Smooth muscle cell (in vitro differentiated cells): ENCODE measurements around the gene SOBP. TPM values are rescaled to one million over a fixed set of nuclear protein-coding genes. Genes with fewer than 3 reads are reported as not detected.
A peak's percentile ranks its signal among the peaks of the same experiment; 100 is the strongest.

Experiments used
- DNase-seq: peaks from one replicate; lab custom pipeline; 2025; ENCODE audit not compliant: unreplicated experiment; lab: John Stamatoyannopoulos, UW
- H2AFZ ChIP-seq: fragments of 200-600 bp; sonication (generic); 2 replicates; pipeline ENCODE4 v1.6.0; 2016; ENCODE audit warnings: antibody characterized with exemption, low read depth, mild to moderate bottlenecking
- H3F3A ChIP-seq: fragments of 200-600 bp; sonication (generic); 2 replicates; pipeline ENCODE4 v1.6.0; 2017; ENCODE audit warnings: antibody characterized with exemption, low read depth
- H3K27ac ChIP-seq: fragments of 200-600 bp; sonication (generic); 2 replicates; pipeline ENCODE4 v1.5.1; 2016; ENCODE audit warnings: low read depth, mild to moderate bottlenecking
- H3K27me3 ChIP-seq: fragments of 200-600 bp; sonication (generic); 2 replicates; pipeline ENCODE4 v1.6.1; 2016; ENCODE audit warnings: low read depth, mild to moderate bottlenecking
- H3K36me3 ChIP-seq: fragments of 200-600 bp; sonication (generic); 2 replicates; pipeline ENCODE4 v1.5.1; 2016; ENCODE audit warnings: low read depth
- H3K4me1 ChIP-seq: fragments of 200-600 bp; sonication (generic); 2 replicates; pipeline ENCODE4 v1.5.1; 2016; ENCODE audit warnings: low read depth
- H3K4me2 ChIP-seq: fragments of 200-600 bp; sonication (generic); 2 replicates; pipeline ENCODE4 v1.6.0; 2016; ENCODE audit warnings: mild to moderate bottlenecking
- H3K4me3 ChIP-seq: fragments of 200-600 bp; sonication (generic); 2 replicates; pipeline ENCODE4 v1.5.1; 2016; ENCODE audit warnings: mild to moderate bottlenecking
- H3K79me2 ChIP-seq: fragments of 200-600 bp; sonication (generic); 2 replicates; pipeline ENCODE4 v1.6.0; 2016; ENCODE audit warnings: low read depth, mild to moderate bottlenecking
- H3K9ac ChIP-seq: fragments of 200-600 bp; sonication (generic); 2 replicates; pipeline ENCODE4 v1.6.0; 2016; ENCODE audit warnings: low read depth
- H3K9me3 ChIP-seq: fragments of 200-600 bp; sonication (generic); replicated peaks from 2 replicates; pipeline ENCODE4 v1.5.1; 2016; ENCODE audit warnings: low read depth
- H4K20me1 ChIP-seq: fragments of 200-600 bp; sonication (generic); 2 replicates; pipeline ENCODE4 v1.6.0; 2016; ENCODE audit warnings: low read depth
- CTCF ChIP-seq: fragments of 200-600 bp; sonication (generic); IDR thresholded peaks from 2 replicates; pipeline ENCODE4 v1.5.1; 2017; ENCODE audit warnings: borderline replicate concordance, mild to moderate bottlenecking, antibody characterized with exemption; ENCODE audit not compliant: insufficient read depth, poor library complexity, severe bottlenecking
- WGBS: methylation state at CpG from one replicate; pipeline ENCODE4 v1.1.7; 2016; ENCODE audit warnings: low lambda C conversion rate; 5-methylcytosine and 5-hydroxymethylcytosine counted together
- polyA plus RNA-seq: library from polyadenylated mRNA; unstranded; fragments of >200 nt; fragmentation: Nextera tagmentation; extraction: Ambion mirVana; gene quantifications from 2 replicates; pipeline ENCODE4 v1.2.1, GENCODE V29; 2016
- total RNA-seq: library from RNA; depleted of rRNA; stranded (reverse); fragments of >200 nt; gene quantifications from 2 replicates; pipeline ENCODE4 v1.2.3, GENCODE V29; 2014

SOBP gene
- total and polyA plus RNA-seq, 2 experiments from 2014 or later, result 0.67 to 4.0 TPM

- H3K4me3 ChIP-seq, result no peak overlapping the region
- TF ChIP-seq CTCF, result no peak
- no peaks in the 10 kb centered on the region for H3K36me3 ChIP-seq
- H3K4me2 ChIP-seq, result peak overlapping the region; percentile 70
- H3K27ac ChIP-seq, result no peak overlapping the region
- H3K9me3 ChIP-seq, result no peaks in the 10 kb centered on the region
- H3K9ac ChIP-seq, result no peak overlapping the region
- 30% methylated on average over 1 of the region's 1 CpG for WGBS
- no peak overlapping the region for H2AFZ ChIP-seq
- no peak for DNase-seq
- H3K79me2 ChIP-seq, result no peaks in the 10 kb centered on the region
- no peaks in the 10 kb centered on the region for H4K20me1 ChIP-seq
- no peaks in the 10 kb centered on the region for H3K27me3 ChIP-seq
- peaks cover 34% of the 10 kb centered on the region for H3K4me1 ChIP-seq
- peaks cover 3% of the 10 kb centered on the region for H3F3A ChIP-seq
Observed at GRCh38 chr6:107540465-107540857, 50.5 kb downstream of the SOBP start.

GRCh38 chr6:107542192-107542668, 52.3 kb downstream of the SOBP start:
- Histone ChIP-seq H3K27ac (no peak overlapping the region), H3F3A (no peaks in the 10 kb centered on the region), H4K20me1 (no peaks in the 10 kb centered on the region), H3K4me1 (peaks cover 17% of the 10 kb centered on the region), H3K27me3 (no peaks in the 10 kb centered on the region), H3K4me3 (no peak overlapping the region), H3K9ac (no peak overlapping the region), H3K79me2 (no peaks in the 10 kb centered on the region), H3K9me3 (no peaks in the 10 kb centered on the region), H3K36me3 (no peaks in the 10 kb centered on the region), H3K4me2 (no peak overlapping the region), H2AFZ (no peak overlapping the region)
- no peak for TF ChIP-seq CTCF
- no peak for DNase-seq
- 92% methylated on average over 6 of the region's 6 CpGs for WGBS

DNA sequence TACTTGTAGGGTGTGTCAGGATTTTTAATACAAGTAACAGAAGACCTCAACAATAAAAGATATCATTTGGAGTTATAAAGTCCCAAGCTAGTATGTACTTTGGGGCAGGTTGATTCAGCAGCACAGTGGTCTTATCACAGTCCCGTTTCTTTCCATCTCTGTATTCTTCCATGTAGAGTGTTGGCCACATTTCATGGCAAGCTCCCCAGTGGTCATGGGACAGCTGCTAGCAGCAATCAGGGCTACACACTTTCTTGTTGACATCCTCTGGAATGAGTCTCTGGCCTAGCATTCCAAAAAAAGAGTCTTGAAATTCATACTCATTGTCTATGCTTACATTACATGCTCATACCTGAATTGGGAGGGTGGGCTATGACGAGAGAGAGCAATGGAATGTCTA, 53.2 kb downstream of the SOBP start:
- Histone ChIP-seq H3K4me1 (peaks cover 17% of the 10 kb centered on the region), H2AFZ (no peak overlapping the region)

More for the DNA sequence above, 53.2 kb downstream of the SOBP start:
- H3K4me2 ChIP-seq, result no peak overlapping the region
- no peaks in the 10 kb centered on the region for H4K20me1 ChIP-seq
- no peak for TF ChIP-seq CTCF
- H3K9ac ChIP-seq, result no peak overlapping the region
- DNase-seq, result no peak
- no peaks in the 10 kb centered on the region for H3K79me2 ChIP-seq
- no peaks in the 10 kb centered on the region for H3K27me3 ChIP-seq
- H3F3A ChIP-seq, result no peaks in the 10 kb centered on the region
- H3K9me3 ChIP-seq, result no peaks in the 10 kb centered on the region
- WGBS, result 88% methylated on average over 2 of the region's 2 CpGs
- H3K27ac ChIP-seq, result no peak overlapping the region
- no peaks in the 10 kb centered on the region for H3K36me3 ChIP-seq
- no peak overlapping the region for H3K4me3 ChIP-seq
